Fibroblast of villous mesenchyme (primary cell): ENCODE results near the gene SPOCD1. TPM values are rescaled to one million over a fixed set of nuclear protein-coding genes. Genes with fewer than 3 reads are reported as not detected.

Experiments used
- DNase-seq: peaks from one replicate; pipeline ENCODE4 v3.0.0-alpha.2; 2010; ENCODE audit warnings: low read depth
- H3K4me3 ChIP-seq: 2 replicates; pipeline ENCODE4 v1.5.1; 2011; ENCODE audit warnings: low read depth, mild to moderate bottlenecking, low read length
- total RNA-seq: library from RNA; depleted of rRNA; stranded (reverse); fragments of >200 nt; gene quantifications from 2 replicates; pipeline ENCODE4 v1.2.3, GENCODE V29; 2012
- TF ChIP-seq, protein P1 (sequence below): IDR thresholded peaks from 2 replicates; pipeline ENCODE4 v1.5.1; 2012; ENCODE audit warnings: low read depth, mild to moderate bottlenecking, low read length; ENCODE audit not compliant: insufficient read depth

The SPOCD1 gene
- total RNA-seq, 1 donor: 62.2 TPM

DNA sequence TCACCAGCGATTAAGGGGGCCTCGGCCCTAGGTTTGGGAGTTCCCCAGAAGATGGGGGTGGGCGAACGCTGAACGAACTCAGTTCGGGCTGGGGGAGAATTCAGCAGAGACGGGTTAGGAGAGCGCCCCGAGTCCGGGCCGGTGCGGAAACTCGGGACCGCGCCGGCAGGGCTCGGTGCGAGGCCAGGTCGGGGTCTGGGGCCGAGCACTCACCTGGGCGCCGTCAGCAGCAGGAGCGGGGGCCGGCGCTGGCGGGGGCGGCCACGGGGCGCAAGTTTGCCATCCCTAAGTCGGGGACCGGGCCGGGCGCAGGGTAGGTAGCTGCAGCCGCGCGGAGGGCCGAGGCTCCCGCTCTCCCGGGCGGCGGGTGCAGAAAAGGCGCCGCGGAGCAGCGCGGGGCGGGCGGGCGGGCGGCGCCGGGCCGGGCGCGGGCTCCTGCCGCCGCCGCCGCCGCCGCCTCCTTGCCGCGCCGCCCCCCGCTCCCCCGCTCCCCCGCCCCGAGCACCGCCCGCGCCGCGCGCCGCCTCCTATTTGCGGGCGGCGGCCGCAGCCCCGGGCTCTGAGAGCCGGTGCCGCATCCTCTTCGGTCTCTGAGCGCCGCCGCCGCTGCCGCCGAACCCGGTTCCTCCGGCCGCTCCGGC is 52.0 kb downstream of the SPOCD1 start:
- peak overlapping the region; percentile 68 for H3K4me3 ChIP-seq
- DNase-seq: no peak
- TF ChIP-seq, protein P1, sequence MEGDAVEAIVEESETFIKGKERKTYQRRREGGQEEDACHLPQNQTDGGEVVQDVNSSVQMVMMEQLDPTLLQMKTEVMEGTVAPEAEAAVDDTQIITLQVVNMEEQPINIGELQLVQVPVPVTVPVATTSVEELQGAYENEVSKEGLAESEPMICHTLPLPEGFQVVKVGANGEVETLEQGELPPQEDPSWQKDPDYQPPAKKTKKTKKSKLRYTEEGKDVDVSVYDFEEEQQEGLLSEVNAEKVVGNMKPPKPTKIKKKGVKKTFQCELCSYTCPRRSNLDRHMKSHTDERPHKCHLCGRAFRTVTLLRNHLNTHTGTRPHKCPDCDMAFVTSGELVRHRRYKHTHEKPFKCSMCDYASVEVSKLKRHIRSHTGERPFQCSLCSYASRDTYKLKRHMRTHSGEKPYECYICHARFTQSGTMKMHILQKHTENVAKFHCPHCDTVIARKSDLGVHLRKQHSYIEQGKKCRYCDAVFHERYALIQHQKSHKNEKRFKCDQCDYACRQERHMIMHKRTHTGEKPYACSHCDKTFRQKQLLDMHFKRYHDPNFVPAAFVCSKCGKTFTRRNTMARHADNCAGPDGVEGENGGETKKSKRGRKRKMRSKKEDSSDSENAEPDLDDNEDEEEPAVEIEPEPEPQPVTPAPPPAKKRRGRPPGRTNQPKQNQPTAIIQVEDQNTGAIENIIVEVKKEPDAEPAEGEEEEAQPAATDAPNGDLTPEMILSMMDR: no peak

DNA sequence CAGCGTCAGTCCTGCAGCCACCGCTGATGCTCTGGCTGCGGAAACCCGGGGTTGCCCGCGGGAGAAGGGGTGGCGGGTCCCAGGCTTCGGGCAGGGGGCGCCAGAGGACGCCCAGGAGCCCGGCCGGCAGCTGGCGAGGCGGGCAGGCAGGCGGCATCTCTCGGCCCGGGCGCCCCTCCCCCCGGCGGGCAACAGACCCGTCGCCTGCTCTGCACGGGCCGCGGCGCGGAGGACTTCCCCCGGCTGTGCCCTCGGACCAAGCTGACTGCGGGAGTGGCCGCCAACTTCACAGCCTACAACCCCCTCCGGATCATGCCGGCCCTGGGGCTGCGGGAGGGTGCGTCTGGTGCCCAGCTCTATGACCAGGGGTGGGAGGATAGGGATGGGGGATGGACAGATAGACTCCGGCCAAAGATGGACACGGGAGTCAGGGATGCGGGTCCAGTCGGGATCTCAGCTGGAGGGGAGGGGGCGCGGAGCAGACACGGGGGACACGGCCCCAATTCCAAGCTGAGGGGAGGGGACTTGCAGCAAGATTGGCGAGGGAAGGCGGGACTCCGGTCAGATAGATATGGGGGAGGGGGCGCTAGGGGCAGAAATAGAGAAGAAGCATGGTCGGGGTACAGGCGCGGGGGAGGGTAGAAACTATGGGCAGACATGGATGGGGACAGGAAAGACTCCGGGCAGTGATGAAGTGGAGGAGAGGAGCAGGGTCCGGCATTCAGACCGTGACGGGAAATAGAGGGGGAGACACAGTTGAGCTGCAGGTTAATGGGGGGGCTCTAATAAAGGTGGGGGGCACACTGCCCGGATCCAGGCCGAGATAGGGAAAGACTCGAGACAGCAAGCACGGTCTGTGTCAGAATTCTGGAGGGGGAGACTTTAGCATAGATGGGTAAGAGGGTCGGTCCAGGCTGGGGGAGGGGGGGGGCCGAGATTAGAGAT is 52.8 kb downstream of the SPOCD1 start:
- TF ChIP-seq, protein P1: peak; percentile 64
- peak overlapping the region; percentile 68 for H3K4me3 ChIP-seq
- peak; percentile 52 for DNase-seq

- TF ChIP-seq, protein P1: no peak
- DNase-seq: no peak
- peak overlapping the region; percentile 68 for H3K4me3 ChIP-seq
Measured at GRCh38 chr1:31762323-31762722, 53.5 kb downstream of the SPOCD1 start.

GRCh38 chr1:31761883-31762282 is 53.9 kb downstream of the SPOCD1 start:
- TF ChIP-seq, protein P1: no peak
- peak; percentile 70 for DNase-seq
- no peak overlapping the region for H3K4me3 ChIP-seq

- TF ChIP-seq, protein P1: no peak
- DNase-seq: peak; percentile 55
- H3K4me3 ChIP-seq: peak overlapping the region; percentile 71
Measured at GRCh38 chr1:31760471-31761470, 55.1 kb downstream of the SPOCD1 start.

GRCh38 chr1:31759298-31760023 is 56.4 kb downstream of the SPOCD1 start:
- H3K4me3 ChIP-seq: no peak overlapping the region
- DNase-seq: no peak
- TF ChIP-seq, protein P1: no peak
